GM12878 (cell line): ENCODE results near the gene TMTC3. TPM values are rescaled to one million over a fixed set of nuclear protein-coding genes. Genes with fewer than 3 reads are reported as not detected.

Experiments used
- ATAC-seq: fragments of 200-7000 bp; cut with Tn5 transposase; 3 replicates; pipeline ENCODE4 v1.9.1; 2020; ENCODE audit warnings: mild to moderate bottlenecking, moderate library complexity
- BruUV-seq: library from RNA; stranded (reverse); fragments of 400-500 nt; replicated peaks from 2 replicates; lab custom pipeline; 2021; lab: Mats Ljungman, UMichigan
- CTCF ChIA-PET: fragments of 300-600 bp; sonication (Branson Sonifier 250); formaldehyde crosslinking; extraction: SDS; loops from one replicate; lab custom pipeline; 2021; ENCODE audit warnings: inconsistent platforms; lab: Yijun Ruan, JAX
- POLR2A ChIA-PET: fragments of 350-600 bp; formaldehyde crosslinking; extraction: SDS; loops from one replicate; lab custom pipeline; 2021; ENCODE audit warnings: inconsistent platforms; lab: Charles Lee
- RAD21 ChIA-PET: fragments of 300-600 bp; sonication (Branson Sonifier 250); formaldehyde crosslinking; loops from one replicate; lab custom pipeline; 2023; ENCODE audit warnings: antibody characterized with exemption; ENCODE audit not compliant: unreplicated experiment; lab: Charles Lee
- SMC1A ChIA-PET: fragments of 300-600 bp; sonication (Branson Sonifier 250); formaldehyde crosslinking; loops from one replicate; lab custom pipeline; 2023; ENCODE audit not compliant: unreplicated experiment, uncharacterized antibody; lab: Charles Lee
- DNase-seq: peaks from one replicate; pipeline ENCODE4 v3.0.0-alpha.2; 2011; ENCODE audit warnings: low read depth, low spot score
- FAIRE-seq: peaks from 3 replicates; lab custom pipeline; 2011; peaks lifted over from hg19 to GRCh38; lab: Jason Lieb, UNC
- H2AFZ ChIP-seq: 2 replicates; pipeline ENCODE4 v1.6.0; 2011; ENCODE audit warnings: low read depth, low read length, control low read depth; ENCODE audit not compliant: control insufficient read depth
- H3K27ac ChIP-seq: 2 replicates; pipeline ENCODE4 v1.5.1; 2011; ENCODE audit warnings: control low read depth; ENCODE audit not compliant: control insufficient read depth, insufficient read depth
- H3K27me3 ChIP-seq, 2 experiments: replicated peaks in 1 of 2; 2 replicates each; pipeline versions ENCODE4 v1.6.0 to v1.6.1; 2011; ENCODE audit warnings: low read length in 1 of 2; ENCODE audit not compliant: control insufficient read depth in 2 of 2, insufficient read depth in 2 of 2
- H3K36me3 ChIP-seq, 2 experiments: 2 replicates each; pipeline ENCODE4 v1.5.1; 2011; ENCODE audit warnings: low read length in 1 of 2; ENCODE audit not compliant: control insufficient read depth in 2 of 2, insufficient read depth in 2 of 2
- H3K4me1 ChIP-seq: 2 replicates; pipeline ENCODE4 v1.6.1; 2011; ENCODE audit warnings: mild to moderate bottlenecking, low read length, moderate library complexity, mixed read lengths; ENCODE audit not compliant: control insufficient read depth, insufficient read depth
- H3K4me2 ChIP-seq: 2 replicates; pipeline ENCODE4 v1.6.0; 2011; ENCODE audit warnings: control low read depth; ENCODE audit not compliant: control insufficient read depth, insufficient read depth
- H3K4me3 ChIP-seq: fragments of 200-600 bp; sonication (generic); 2 replicates; pipeline ENCODE4 v1.5.1; 2016
- H3K79me2 ChIP-seq: 2 replicates; pipeline ENCODE4 v1.6.0; 2011; ENCODE audit warnings: low read length; ENCODE audit not compliant: control insufficient read depth, insufficient read depth
- H3K9ac ChIP-seq: 2 replicates; pipeline ENCODE4 v1.8.0; 2011; ENCODE audit warnings: low read length, control low read depth, mixed read lengths; ENCODE audit not compliant: control insufficient read depth, insufficient read depth
- H3K9me3 ChIP-seq: replicated peaks from 3 replicates; pipeline ENCODE4 v1.5.1; 2011; ENCODE audit warnings: mild to moderate bottlenecking, low read length; ENCODE audit not compliant: control insufficient read depth, insufficient read depth
- H4K20me1 ChIP-seq: 2 replicates; pipeline ENCODE4 v1.6.0; 2011; ENCODE audit not compliant: control insufficient read depth, insufficient read depth
- CBX3 ChIP-seq: fragments of 200-600 bp; sonication (generic); IDR thresholded peaks from 2 replicates; pipeline ENCODE4 v1.6.1; 2016; ENCODE audit warnings: low read depth, borderline replicate concordance
- JUNB ChIP-seq: IDR thresholded peaks from 2 replicates; pipeline ENCODE4 v1.6.1; 2016; ENCODE audit warnings: antibody characterized with exemption, mild to moderate bottlenecking
- KDM1A ChIP-seq: fragments of 200-600 bp; sonication (generic); IDR thresholded peaks from 2 replicates; pipeline ENCODE4 v1.6.1; 2016; ENCODE audit warnings: borderline replicate concordance
- SUZ12 ChIP-seq: fragments of 200-600 bp; sonication (generic); IDR thresholded peaks from one replicate; pipeline ENCODE4 v1.6.1; 2018; ENCODE audit warnings: antibody characterized with exemption, mild to moderate bottlenecking; ENCODE audit not compliant: unreplicated experiment
- TCF12 ChIP-seq: IDR thresholded peaks from 2 replicates; pipeline ENCODE4 v1.6.1; 2011; ENCODE audit warnings: low read depth, mild to moderate bottlenecking, low read length
- ZZZ3 ChIP-seq: IDR thresholded peaks from 2 replicates; pipeline ENCODE4 v1.6.1; 2011; ENCODE audit warnings: low read depth; ENCODE audit not compliant: control insufficient read depth, insufficient read length
- WGBS: methylation state at CpG from one replicate; pipeline ENCODE4 v1.1.6; 2016; ENCODE audit warnings: low lambda C conversion rate; ENCODE audit not compliant: insufficient replicate concordance, insufficient coverage; ENCODE audit errors: missing lambda C conversion rate; 5-methylcytosine and 5-hydroxymethylcytosine counted together
- in situ Hi-C: fragments of 300-500 bp; cut with MboI; formaldehyde crosslinking; loops from 9 replicates; pipeline ENCODE4 v1.14.3; 2018; ENCODE audit warnings: mixed read lengths
- intact Hi-C: fragments of 100-400 bp; cut with micrococcal nuclease; formaldehyde crosslinking; loops from one replicate; pipeline ENCODE4 v1.14.2; 2022; ENCODE audit not compliant: unreplicated experiment
- polyA plus RNA-seq, 11 experiments: library from polyadenylated mRNA; depleted of rRNA in 4 of 11; unstranded in 6 of 11; stranded (reverse) in 5 of 11; fragments of >200 nt; fragmentation: Nextera tagmentation in 4 of 11; fragmentation: Illumina TruSeq in 1 of 11; extraction: Ambion mirVana in 4 of 11; extraction: Trizol in 1 of 11; gene quantifications; 1 replicate in 1 of 11; 2 replicates in 10 of 11; pipeline versions ENCODE4 v1.2.1 to v1.2.3, GENCODE V29; 2011 to 2016; ENCODE audit warnings: inconsistent platforms in 2 of 11, missing spikeins in 2 of 11, low read depth in 1 of 11
- total RNA-seq, 4 experiments: library from RNA; depleted of rRNA in 3 of 4; stranded (reverse); fragments of >200 nt in 3 of 4; fragmentation: Illumina TruSeq in 1 of 4; extraction: Trizol in 1 of 4; gene quantifications; 2 replicates each; pipeline versions ENCODE4 v1.2.1 to v1.2.3, GENCODE V29; 2013 to 2021
- TF ChIP-seq, protein P1 (sequence below): fragments of 450-650 bp; IDR thresholded peaks from 2 replicates; pipeline ENCODE4 v1.6.1; 2018; ENCODE audit warnings: borderline replicate concordance, mild to moderate bottlenecking; ENCODE audit not compliant: partially characterized antibody
- TF ChIP-seq, protein P2 (sequence below): IDR thresholded peaks from 2 replicates; pipeline ENCODE4 v1.6.1; 2011; ENCODE audit warnings: borderline replicate concordance, low read depth, mild to moderate bottlenecking, moderate library complexity, low read length; ENCODE audit not compliant: insufficient read depth, poor library complexity, severe bottlenecking
- TF ChIP-seq, protein P3 (sequence below): IDR thresholded peaks from 2 replicates; pipeline ENCODE4 v1.6.1; 2011; ENCODE audit warnings: borderline replicate concordance, low read depth, mild to moderate bottlenecking, moderate library complexity, mixed read lengths, low read length; ENCODE audit not compliant: insufficient read depth; ENCODE audit errors: extremely low read length
- TF ChIP-seq, protein P4 (sequence below): fragments of 450-650 bp; IDR thresholded peaks from 2 replicates; pipeline ENCODE4 v1.6.1; 2018; ENCODE audit warnings: mild to moderate bottlenecking, low read depth, moderate library complexity; ENCODE audit not compliant: partially characterized antibody

TMTC3 gene
- total and polyA plus RNA-seq, 10 of the 15 experiments (the other 5 are each of a cell fraction or from before 2014, with no cell fraction given) = 1.4 to 5.7 (median 3.5) TPM

DNA sequence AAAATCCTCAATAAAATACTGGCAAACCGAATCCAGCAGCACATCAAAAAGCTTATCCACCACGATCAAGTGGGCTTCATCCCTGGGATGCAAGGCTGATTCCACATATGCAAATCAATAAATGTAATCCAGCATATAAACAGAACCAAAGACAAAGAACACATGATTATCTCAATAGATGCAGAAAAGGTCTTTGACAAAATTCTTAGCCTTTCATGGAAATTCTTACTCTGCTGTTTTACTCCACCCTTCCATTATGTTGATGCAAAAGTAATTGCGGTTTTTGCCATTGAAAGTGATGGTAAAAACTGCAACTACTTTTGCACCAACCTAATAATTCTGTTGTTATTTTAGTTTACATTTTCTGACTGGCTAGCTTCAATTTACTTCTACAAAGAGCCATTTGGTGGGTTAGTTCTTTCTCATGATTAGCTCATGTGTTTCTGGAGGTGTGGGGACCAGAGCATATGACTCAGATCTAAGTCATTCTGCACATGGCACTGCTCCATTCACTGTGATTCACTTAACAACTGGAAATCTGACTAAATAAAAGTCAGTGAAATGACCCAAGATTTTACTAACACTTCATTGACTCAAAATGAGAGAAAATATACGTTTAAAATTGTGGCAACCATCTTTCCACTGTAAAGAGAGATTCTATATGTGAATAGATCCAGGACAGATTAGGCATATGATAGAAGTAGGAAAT is 99.9 kb downstream of the TMTC3 start:
- Histone ChIP-seq H2AFZ (no peak overlapping the region), H4K20me1 (no peaks in the 10 kb centered on the region), H3K9ac (no peak overlapping the region), H3K27ac (no peak overlapping the region), H3K4me1 (no peaks in the 10 kb centered on the region), H3K4me3 (no peak overlapping the region), H3K36me3 (no peaks in the 10 kb centered on the region), H3K27me3 (no peaks in the 10 kb centered on the region), H3K79me2 (no peaks in the 10 kb centered on the region), H3K4me2 (no peak overlapping the region), H3K9me3 (no peaks in the 10 kb centered on the region; the same call in 2 of the 3 replicates)
- no TSS peak for BruUV-seq
- DNase-seq = no peak
- ChIA-PET POLR2A (no interaction called here), RAD21 (no interaction called here), CTCF (interaction anchor here (0.8 to 1.2 kb wide), 3 partner anchors 12 to 151 kb away, joined by 3 read pairs; no protein-coding TSS in a partner anchor), SMC1A (interaction anchor here (1.0 to 1.2 kb wide), 3 partner anchors 11 to 152 kb away, joined by 3 to 4 read pairs (median 3); no protein-coding TSS in a partner anchor)
- intact Hi-C loops = loop anchor here (2.0 kb wide), 1 partner anchor 57 kb away; no protein-coding TSS in a partner anchor
- FAIRE-seq = no peak
- 8% methylated on average over 4 of the region's 4 CpGs for WGBS
- in situ Hi-C loops = no loop called here
- ATAC-seq = peak; percentile 87
- TF ChIP-seq ZZZ3 = no peak
- TF ChIP-seq SUZ12 = no peak
- TF ChIP-seq, protein P1, sequence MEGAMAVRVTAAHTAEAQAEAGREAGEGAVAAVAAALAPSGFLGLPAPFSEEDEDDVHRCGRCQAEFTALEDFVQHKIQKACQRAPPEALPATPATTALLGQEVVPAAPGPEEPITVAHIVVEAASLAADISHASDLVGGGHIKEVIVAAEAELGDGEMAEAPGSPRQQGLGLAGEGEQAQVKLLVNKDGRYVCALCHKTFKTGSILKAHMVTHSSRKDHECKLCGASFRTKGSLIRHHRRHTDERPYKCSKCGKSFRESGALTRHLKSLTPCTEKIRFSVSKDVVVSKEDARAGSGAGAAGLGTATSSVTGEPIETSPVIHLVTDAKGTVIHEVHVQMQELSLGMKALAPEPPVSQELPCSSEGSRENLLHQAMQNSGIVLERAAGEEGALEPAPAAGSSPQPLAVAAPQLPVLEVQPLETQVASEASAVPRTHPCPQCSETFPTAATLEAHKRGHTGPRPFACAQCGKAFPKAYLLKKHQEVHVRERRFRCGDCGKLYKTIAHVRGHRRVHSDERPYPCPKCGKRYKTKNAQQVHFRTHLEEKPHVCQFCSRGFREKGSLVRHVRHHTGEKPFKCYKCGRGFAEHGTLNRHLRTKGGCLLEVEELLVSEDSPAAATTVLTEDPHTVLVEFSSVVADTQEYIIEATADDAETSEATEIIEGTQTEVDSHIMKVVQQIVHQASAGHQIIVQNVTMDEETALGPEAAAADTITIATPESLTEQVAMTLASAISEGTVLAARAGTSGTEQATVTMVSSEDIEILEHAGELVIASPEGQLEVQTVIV = no peak
- TF ChIP-seq, protein P2, sequence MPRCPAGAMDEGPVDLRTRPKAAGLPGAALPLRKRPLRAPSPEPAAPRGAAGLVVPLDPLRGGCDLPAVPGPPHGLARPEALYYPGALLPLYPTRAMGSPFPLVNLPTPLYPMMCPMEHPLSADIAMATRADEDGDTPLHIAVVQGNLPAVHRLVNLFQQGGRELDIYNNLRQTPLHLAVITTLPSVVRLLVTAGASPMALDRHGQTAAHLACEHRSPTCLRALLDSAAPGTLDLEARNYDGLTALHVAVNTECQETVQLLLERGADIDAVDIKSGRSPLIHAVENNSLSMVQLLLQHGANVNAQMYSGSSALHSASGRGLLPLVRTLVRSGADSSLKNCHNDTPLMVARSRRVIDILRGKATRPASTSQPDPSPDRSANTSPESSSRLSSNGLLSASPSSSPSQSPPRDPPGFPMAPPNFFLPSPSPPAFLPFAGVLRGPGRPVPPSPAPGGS = no peak
- TF ChIP-seq KDM1A = no peak
- TF ChIP-seq, protein P3, sequence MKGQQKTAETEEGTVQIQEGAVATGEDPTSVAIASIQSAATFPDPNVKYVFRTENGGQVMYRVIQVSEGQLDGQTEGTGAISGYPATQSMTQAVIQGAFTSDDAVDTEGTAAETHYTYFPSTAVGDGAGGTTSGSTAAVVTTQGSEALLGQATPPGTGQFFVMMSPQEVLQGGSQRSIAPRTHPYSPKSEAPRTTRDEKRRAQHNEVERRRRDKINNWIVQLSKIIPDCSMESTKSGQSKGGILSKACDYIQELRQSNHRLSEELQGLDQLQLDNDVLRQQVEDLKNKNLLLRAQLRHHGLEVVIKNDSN = no peak
- peak; percentile 76 for TF ChIP-seq JUNB
- TF ChIP-seq TCF12 = no peak
- TF ChIP-seq, protein P4, sequence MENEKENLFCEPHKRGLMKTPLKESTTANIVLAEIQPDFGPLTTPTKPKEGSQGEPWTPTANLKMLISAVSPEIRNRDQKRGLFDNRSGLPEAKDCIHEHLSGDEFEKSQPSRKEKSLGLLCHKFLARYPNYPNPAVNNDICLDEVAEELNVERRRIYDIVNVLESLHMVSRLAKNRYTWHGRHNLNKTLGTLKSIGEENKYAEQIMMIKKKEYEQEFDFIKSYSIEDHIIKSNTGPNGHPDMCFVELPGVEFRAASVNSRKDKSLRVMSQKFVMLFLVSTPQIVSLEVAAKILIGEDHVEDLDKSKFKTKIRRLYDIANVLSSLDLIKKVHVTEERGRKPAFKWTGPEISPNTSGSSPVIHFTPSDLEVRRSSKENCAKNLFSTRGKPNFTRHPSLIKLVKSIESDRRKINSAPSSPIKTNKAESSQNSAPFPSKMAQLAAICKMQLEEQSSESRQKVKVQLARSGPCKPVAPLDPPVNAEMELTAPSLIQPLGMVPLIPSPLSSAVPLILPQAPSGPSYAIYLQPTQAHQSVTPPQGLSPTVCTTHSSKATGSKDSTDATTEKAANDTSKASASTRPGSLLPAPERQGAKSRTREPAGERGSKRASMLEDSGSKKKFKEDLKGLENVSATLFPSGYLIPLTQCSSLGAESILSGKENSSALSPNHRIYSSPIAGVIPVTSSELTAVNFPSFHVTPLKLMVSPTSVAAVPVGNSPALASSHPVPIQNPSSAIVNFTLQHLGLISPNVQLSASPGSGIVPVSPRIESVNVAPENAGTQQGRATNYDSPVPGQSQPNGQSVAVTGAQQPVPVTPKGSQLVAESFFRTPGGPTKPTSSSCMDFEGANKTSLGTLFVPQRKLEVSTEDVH = no peak
- TF ChIP-seq CBX3 = no peak
